ENCODE data around the gene CARS1.

The CARS1 gene

DNA sequence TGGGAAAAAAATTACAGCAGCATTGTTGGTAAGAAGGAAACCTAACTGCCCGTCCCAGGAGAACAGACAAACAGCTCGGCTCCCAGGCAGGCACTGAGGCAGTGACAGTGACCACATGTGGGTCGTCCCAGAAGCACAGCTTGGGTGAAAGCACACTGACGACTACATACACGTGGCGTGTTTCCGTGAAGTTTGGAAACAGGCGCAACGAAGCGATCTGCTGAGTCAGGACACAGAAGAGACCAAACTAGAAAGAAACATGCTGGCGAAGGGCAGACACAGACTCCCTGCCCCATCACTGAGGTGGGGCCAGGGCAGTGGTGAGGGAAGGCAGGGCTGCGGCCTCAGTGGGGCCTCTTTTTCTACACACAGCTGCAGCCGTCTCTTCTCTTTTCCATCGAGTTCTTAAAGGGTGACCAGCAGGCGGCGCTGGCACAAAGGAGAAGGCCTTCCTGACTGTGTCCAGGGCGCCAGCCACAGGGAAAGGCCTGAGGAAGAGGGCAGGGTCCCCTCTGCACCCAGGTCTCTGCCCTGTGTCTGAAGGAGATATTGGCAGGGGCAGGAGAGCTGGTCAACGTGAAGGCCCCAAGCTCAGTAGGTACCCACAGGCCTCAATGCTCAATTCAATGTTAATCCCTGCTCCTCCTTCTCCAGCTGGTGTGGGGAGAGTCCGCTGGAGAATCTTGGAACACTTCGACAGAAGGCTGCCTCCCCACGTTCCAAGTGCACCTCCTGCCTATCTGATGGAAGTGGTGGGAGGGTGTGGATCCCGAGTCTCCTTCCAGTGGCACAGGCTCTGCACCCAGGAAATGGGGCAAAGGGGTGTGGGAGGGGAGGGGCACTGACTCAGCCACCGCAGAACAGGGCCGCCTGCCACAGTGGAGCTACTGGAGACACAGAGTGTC is 19.9 kb downstream of the CARS1 start:
- peak; percentile 56 for DNase-seq

DNA sequence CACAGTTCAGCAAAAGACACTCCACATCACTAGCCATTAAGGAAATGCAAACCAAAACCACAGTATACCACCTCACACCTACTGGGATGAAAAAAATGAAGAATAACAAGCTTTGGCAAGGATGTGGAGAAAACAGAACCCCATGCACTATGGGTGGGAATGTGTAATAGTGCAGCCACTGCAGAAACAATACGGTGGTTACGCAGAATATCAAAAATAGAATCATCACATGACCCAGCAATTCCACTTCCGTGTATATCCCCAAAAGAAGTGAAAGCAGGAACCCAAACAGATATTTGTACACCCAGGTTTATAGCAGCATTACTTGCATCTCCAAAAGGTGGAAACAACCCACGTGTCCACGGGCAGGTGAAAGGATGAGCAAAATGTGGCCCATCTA is 20.8 kb downstream of the CARS1 start:
- no peak for DNase-seq

DNA sequence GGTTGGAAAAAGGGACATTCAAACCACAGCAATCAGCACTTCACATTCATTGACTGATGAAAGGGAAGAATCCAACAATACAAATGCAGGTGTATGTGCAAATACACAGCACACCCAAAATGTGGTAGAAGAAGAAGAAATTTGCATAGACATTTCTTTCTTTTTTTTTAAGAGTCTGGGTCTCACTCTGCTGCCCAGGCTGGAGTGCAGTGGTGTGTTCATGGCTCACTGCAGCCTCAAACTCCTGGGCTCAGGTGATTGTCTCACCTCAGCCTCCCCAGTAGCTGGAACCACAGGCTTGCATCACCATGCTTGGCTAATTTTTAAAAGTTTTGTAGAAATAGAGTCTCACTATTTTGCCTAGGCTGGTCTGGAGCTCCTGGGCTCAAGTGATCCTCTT is 21.9 kb downstream of the CARS1 start:
- no peak for DNase-seq

DNA sequence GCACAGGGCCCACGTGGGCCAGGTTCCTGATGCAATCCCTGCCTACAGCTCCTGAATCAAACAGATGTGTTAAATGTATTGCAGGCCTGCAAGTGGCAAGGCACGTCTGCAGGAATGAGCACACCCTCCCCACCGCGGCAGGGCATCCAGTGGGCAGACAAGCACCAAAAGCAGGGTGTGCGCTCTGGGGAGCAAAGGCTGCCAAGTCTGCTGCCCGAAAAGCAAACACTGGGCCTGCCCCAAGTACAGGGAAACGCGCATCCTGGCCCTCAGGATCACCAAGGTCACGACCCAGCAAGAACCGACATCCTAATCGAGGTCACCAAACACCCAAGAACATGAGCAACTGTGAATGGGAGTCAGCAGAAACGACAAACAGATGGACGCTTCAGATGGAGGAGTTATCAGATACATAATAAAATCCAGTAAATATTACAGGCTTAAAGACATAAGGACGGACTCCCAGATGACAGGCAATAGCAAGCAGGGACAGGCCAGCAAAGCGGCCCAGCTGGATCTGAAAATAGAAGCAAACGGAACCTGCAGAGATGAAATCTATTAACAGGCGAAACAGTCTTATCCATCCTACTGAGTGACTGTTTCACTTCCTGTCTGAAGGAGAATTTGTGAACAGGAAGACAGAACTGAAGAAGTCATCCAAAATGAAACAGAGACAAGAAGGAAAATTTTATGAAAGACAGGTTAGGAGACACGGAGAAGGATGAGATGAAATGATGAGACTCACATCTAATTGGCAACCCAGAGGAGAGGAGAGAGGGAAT is 26.7 kb downstream of the CARS1 start:
- DNase-seq = no peak

DNA sequence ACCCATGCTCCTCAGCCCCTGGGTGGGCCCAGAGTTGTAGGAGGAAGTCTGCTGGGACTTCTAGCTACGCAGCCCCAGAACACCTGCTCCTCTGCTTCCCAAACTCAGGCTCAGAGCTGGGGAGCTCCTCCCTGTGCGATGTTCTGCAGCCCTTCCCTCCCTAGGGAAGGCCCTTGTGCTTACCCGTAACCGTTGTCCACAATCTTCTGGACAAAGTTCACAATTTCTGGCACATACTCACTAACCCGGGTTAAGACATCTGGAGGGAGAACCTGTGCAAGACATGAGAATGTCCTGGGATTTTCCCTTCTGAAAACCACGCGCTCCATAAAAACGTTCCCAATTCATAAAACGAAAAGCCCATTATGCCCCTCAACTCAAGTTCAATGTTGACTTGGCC is 28.4 kb downstream of the CARS1 start:
- DNase-seq = no peak

DNA sequence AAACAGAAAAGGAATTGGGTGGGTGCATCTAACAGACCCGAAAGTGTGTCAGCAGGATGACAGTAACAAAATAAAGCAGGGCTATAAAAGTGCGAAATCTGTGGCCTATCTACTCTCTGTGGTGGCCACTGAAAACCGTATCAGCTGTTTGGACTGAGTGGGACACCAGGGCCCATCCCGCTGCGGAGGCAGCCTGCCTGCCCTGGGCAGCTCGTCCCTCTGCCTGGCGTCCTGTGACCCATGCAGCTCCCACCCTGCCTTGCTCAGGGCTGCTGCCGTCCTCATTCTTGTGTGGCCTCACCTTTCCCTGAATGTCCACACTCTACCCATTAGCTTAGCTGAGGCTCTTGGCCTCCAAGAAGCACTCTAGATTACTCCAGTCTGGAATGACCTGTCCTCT is 30.4 kb downstream of the CARS1 start:
- no peak for DNase-seq

DNA sequence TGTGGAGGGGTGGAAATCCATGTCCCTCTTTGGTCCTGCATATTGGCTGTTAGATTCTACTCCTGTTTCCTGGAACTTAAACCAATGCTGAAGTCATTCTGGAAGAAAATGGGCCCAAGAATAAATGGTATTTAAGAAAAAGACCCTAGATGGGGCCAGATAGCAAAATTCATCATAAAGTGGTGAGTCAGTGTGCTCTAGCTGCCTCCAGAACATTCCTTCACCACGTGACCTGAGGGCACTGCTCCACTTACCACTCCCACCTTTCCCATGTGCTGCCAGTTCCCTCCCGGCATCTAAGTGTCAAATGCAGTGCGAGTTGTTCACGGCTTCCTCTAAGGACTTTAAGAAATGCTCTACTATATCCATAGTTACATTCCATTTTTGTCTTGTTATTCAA is 34.2 kb downstream of the CARS1 start:
- DNase-seq = no peak

DNA sequence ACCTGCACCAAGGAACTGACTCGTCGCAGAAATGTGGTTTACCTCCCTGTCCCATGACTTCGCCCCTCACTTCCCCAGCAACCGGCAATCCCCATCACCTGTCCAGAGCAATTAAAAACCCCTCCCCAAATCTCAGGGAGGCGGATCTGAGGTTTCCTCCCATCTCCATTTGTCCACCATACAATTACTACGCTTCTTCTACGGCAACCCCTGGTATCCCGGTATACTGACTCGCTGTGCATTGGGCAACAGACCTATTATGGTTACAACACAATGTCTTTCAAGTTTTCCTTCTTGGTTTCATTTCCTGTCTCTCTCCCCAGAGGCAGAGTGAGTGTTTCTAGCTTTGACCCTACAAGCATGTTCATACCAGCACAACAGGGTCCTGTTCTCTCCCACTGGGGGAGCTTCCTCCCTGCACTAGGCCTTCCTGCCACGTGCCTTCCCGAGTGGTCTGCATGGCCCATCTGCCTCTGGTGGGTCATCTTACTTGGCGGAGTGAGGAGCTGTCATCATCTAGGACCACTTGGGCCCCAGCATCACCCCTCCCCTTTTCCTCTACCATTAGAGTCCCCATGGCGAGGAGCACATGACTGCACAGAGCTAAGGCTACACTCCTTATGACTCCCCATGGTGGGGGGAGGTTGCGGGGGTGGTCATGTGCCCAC is 34.8 kb downstream of the CARS1 start:
- no peak for DNase-seq

DNA sequence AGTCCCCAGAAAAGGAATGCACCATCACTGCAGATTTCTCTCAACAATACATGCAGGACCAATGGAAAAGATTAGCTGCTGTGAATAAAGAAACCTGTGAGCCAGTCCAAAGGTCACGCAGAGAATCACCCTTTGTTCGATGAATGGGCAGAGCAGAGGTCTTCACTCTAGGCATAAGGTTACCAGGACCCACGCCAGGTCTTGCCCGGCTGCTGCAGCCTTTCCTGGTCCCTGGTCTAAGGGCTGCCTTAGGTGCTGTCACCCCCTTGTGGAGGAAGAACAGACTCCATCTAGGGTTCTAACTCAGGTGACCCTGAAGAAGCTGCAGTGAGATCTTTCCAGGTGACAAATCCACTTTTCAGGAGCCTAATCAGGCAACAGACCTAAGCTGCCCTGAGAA is 36.1 kb downstream of the CARS1 start:
- DNase-seq = no peak

DNA sequence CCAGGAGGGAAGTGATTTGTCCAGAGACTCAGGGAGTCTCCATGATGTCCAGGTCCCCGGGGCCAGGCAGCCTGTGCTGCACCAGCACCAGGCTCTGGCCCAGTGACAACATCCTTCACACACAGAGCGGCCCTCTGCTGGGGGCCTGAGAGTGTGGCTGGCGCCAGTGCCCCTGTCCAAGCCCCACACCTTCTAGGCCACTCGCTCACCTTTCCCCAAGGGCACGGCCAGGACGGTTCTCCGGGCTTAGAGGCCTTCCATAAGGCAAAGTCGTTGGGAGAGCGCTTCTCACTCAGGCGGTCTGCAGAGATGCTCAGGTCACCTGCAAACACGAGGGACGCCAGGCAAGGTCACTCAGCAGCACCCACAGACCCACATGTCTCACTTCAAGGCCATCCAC is 37.2 kb downstream of the CARS1 start:
- no peak for DNase-seq

DNA sequence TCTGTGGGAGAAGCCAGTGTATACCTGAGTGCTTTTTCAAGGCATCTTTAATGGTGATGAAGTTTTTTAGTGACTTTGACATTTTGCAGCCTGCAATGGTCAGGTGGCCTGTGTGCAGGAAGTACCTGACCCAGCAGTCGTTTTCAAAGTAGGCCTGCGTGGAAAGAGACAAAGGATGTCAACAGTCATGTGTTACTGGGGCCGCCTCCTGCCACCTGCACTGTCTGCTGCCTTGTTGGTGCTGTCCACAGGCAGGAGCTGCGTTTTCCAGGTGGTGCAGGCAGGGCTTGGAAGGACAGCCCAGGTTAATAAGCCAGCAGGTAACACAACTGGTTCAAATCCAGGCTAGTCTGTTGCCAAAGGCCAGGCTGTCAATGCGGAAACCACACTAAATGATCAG is 38.6 kb downstream of the CARS1 start:
- DNase-seq = no peak

DNA sequence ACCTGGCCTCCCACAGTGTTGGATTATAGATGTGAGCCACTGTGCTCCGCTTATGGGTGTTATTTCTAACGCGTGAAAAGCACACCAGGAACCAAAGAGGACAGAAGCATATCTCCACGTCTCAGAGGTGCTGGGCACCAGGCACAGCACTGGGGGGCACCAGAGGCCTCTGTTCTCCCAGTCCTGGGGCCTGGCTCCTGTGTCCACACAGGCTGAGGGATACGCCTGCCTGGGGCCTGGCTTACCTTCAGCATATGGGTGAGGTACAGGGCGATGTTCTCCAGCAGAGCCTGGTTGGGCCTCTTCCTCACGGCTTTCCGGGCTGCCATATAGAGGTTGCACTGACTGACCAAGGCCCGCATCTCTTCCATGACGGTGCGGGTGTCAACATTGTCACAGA is 40.4 kb downstream of the CARS1 start:
- no peak for DNase-seq

DNA sequence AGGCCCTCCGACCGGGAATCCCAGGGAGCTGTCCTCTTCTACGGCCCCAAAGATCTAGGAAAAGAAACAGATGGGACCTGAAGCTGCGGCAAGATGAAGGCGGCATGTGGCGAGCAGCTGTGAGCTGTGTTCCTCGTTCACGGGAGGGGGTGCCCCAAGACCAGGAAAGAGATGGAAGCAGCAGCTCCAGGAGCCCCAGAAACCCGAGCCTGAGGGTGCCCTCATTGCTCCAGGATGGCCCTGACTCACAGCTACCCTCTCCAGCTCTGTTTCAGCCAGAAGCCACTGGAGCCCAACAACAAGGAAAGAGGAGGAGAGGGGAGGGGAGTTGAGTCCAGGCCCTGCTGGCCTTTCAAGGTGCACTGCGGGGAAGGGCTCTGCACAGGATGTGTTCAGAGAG is 41.4 kb downstream of the CARS1 start:
- no peak for DNase-seq

DNA sequence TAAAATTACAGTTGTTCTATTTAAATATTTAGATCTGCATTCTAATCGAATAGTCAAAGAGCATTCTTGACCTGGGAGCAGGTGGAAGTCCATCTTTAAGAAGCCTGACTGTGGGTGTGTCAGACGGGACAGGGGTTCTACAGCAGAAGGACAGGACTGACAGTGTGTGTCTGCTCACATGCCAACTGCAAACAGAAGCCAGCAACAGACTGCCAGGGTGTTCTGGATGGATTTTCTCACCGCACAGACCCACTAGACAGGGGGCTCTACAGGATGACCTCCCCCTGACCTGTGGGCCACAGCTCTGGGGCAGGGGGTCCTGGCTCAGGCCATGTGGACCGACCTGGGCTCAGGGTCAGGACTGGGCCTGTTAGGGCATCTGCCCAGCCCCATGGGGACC is 42.3 kb downstream of the CARS1 start:
- no peak for DNase-seq

DNA sequence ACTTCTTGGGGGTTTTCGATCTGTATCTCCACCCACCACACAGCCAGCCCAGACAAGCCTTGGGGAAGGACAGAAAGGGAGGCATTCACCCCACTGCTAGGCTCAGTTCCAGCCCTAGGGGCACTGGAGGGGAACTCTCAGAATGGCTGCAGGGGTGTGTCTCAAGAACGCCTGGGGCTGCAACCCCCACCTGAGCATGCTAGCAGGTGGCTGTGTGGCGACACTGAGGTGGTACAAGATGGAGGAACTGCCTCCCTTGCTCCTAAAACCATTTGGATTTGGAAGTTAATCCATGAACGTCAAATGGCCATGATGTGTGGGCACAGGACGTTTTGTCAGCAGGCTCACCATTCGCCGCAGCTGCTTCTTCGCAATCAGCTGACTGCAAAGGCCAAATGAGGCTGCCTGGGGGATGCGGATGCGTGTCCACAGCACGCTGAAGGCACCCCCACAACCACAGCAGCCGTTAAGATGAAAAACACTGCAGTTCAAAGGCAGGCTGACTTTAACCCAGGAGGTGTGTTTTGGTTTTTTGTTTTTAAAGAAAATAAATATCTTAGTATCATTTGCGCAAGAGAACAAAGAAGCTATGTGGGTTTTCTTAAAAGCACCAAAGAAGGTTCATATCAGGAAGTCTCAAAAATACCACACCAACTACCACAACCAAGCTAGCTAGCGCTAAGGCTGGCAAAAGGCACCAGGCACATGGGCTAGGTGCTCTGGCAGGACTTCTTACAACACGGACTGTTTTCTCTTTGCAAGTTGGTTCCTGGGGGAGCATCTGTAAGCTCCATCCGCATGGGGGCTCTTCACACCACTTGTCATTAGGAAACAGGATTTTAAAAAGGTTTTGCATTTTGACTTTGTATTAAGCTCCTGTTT is 42.9 kb downstream of the CARS1 start:
- DNase-seq = no peak

DNA sequence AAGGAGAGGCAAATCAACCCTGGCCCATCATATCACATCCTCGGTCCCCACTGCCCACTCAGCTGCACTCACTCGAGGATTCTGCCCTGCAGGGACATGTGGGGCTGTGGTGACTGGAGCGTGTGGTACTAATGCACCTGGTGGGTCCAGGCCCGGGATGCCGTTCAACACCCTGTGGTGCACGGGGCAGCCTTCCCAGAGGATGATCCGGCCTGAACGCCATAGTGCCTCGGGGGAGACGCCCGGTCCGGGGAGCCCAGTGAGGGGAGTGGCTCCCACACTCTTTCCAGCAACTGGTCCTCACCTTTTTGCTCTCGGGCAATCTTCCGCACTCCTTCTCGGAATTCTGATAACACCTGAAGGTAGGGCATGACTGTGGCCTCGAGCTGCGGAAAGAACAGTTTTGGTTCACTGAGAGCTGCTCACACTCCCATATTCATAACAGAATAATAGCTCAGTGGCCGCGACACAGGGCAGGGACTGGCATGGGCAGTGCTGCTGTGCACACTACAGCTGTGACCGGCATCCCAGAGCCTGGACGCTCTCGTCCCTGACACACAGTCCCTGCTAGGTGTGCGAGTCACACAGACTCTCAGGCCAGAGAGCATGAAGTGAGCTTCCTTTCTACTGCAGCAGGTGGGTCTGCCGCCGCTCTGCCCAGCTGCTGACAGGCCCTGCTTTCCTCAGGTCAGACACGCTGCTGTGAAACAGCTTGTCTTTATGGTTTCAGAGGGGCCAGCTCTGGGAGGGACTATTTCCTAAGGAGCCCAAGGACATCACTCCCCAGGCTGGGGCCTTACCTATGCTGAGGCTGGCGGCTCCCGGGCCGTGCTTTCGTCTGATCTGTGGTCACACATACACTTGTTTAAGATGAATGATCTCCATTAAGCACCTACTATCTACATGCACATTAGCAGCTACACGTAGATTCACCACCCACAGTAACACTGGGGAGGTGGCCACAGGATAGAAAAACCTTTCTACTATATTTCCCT is 45.0 kb downstream of the CARS1 start:
- DNase-seq = no peak

DNA sequence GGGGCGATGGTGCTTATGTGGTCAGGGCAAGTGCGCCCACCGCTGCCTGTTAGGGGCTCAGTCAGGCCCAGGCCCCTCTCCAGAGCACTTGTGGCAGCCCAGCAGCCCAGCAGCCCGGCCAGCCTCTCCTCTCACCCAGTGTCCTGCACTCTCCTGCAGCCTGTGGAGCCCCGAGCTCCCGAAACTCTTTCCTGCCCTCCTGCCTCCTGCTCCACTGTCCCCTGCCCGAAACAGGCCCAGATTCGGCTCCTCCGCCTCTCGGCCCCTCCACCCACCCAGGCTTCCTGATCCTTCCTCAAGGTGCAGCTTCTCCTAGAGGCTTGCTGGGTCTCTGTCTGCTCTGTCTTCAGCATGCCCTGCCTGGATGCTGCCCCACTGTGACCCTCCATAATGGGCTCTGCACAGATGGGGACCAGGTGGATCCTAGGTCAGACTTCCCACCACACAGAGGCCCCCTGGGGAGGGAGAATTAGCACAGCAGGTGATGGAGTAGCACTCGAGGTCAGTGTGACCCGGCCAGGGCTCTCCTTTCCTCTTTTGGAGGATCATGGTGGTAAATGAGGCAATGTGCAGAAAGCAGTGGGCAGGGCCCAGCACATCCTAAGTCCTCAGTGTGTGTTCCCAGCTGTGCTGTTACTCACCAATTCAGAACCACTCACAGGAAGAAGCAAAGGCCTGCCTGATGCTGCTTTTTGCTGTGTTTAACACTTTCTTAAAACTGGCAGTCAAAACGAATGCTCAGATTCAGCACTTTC is 46.5 kb downstream of the CARS1 start:
- no peak for DNase-seq

DNA sequence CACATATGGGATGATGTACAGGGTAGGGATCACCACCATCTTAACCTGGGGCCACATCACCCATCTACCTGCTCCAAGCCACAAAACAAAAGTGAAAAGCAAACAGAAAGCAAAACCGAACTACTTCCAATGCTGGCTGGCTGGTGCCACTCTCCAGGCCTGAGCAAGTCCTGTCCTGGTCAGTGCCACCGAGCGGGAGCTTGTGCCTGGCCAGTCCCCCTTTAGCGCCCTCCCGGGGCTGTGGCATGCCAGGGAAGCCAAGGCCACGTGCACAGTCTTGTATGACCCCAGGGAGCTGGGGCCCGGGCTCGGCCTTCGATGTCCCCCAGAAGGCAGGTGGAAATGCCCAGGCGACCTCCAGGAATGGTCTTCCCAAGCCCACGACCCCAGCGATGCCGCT is 47.2 kb downstream of the CARS1 start:
- DNase-seq = no peak

DNA sequence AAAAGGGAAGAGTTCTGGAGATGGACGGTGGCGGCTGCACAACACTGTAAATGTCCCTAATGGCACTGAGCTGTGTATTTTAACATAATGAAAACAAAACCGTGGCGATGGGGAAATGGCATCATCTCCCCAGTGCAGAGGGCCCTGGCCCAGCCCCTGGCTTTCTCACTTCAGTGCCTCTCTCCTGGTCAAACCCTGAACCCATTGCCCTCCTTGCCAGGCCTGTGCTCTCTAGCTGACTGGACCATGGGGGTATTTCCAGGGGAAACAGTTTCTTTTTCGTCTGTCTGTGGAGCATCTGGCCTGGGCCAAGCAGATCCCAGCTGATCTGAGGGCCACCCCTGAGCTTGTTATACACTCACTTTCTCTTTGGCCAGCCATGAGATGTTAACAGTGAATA is 47.7 kb downstream of the CARS1 start:
- no peak for DNase-seq

DNA sequence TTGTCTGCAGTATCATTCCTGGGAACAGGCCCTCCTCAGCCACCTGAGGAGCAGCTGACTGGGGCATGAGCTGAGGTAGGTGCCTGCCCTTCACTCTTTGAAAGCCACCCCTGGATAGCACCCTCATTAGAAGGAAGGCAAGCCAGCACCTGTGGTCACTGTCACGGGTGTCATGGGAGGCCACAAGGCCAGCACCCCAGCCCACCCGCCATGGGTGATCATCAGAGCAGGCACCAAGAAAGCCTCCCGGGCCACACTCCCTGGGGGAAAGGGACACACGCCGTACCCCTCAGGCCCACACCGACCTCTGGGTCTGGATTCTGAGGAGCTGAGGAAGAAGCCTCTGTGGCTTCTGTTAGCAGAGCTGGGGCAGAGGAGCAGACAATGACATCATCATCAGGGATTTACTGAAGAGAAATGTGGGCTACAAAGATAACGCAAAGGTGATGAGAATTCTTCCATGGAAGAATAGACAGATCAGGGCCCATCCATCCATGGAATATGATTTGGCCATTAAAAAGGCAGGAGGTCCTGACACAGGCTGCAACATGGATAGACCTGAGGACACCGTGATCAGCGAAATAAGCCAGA is 48.4 kb downstream of the CARS1 start:
- DNase-seq = no peak

Measured in OCI-M1 (cell line).